Kidney epithelial cell (primary cell): ENCODE data around the gene TSPAN12. TPM values are rescaled to one million over a fixed set of nuclear protein-coding genes. Genes with fewer than 3 reads are reported as not detected.
"Not testable (repeated sequence)": the region's sequence is repeated elsewhere in the genome, so short reads cannot be mapped to it uniquely, and the experiment has no call there.

ENCODE experiments used
- DNase-seq: peaks from one replicate; pipeline ENCODE4 v3.0.0-alpha.2; 2010; ENCODE audit warnings: low read depth
- H3K27me3 ChIP-seq: 2 replicates; pipeline ENCODE4 v1.6.0; 2011; ENCODE audit warnings: low read length; ENCODE audit not compliant: control insufficient read depth, insufficient read depth
- H3K36me3 ChIP-seq: 2 replicates; pipeline ENCODE4 v1.5.1; 2011; ENCODE audit warnings: low read length; ENCODE audit not compliant: control insufficient read depth, insufficient read depth
- H3K4me3 ChIP-seq: 2 replicates; pipeline ENCODE4 v1.5.1; 2011; ENCODE audit warnings: low read depth, mild to moderate bottlenecking, control low read depth, low read length
- CTCF ChIP-seq: IDR thresholded peaks from 2 replicates; pipeline ENCODE4 v1.5.1; 2011; ENCODE audit warnings: mild to moderate bottlenecking, moderate library complexity, low read length, control low read depth, inconsistent platforms; ENCODE audit not compliant: insufficient read depth, poor library complexity, severe bottlenecking
- total RNA-seq: library from RNA; depleted of rRNA; stranded (reverse); fragments of >200 nt; gene quantifications from 2 replicates; pipeline ENCODE4 v1.2.3, GENCODE V29; 2015

The TSPAN12 gene
- total RNA-seq, 1 donor from 2014 or later = 10.9 TPM

DNA sequence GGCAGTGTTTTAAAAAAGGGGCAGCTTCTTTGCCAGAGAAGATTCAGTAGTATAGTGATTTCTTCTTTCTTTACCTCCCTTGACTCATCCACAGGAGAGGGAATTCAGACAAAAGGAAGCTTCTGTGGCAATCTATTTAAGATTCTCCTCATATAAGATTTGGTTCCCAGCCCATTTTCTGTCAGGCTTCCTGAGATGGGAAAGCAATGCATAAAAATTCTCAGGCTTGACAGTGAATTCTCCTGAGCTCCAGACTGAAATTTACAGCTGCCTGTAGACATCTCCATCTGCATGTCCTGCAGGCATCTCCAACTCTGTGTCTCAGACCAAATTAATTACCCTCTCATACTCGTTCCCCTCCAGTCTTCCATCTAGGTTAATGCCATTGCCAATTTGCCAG, 72.8 kb downstream of the TSPAN12 start:
- no peak for TF ChIP-seq CTCF
- H3K36me3 ChIP-seq = no peaks in the 10 kb centered on the region
- no peak for DNase-seq
- H3K4me3 ChIP-seq = no peak overlapping the region
- H3K27me3 ChIP-seq = no peaks in the 10 kb centered on the region

- no peak for DNase-seq
- no peaks in the 10 kb centered on the region for H3K27me3 ChIP-seq
- no peak for TF ChIP-seq CTCF
- H3K4me3 ChIP-seq = no peak overlapping the region
- no peaks in the 10 kb centered on the region for H3K36me3 ChIP-seq
These were observed 74.2 kb downstream of the TSPAN12 start for GRCh38 chr7:120783721-120784120.

DNA sequence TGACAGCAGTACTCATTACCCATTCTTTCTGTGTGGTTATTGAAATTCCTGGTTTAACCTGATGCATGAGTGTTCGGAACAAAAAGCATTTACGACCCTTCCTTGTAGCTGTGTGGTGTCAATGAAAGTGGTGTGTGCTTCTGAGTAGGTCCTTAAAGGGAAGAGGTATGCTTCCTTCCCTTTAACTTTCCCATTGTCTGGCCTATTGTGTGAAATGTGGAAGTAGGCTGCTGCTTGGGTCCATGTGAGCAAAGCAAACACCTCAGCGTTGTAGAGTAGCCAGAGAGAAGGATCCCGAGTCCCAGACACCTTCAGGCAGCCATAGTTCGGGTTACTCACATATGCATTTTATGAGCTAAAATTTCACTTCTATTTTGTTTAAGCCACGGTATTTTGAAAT, 74.7 kb downstream of the TSPAN12 start:
- Histone ChIP-seq H3K27me3 (no peaks in the 10 kb centered on the region), H3K36me3 (no peaks in the 10 kb centered on the region), H3K4me3 (no peak overlapping the region)
- TF ChIP-seq CTCF = no peak
- no peak for DNase-seq

DNA sequence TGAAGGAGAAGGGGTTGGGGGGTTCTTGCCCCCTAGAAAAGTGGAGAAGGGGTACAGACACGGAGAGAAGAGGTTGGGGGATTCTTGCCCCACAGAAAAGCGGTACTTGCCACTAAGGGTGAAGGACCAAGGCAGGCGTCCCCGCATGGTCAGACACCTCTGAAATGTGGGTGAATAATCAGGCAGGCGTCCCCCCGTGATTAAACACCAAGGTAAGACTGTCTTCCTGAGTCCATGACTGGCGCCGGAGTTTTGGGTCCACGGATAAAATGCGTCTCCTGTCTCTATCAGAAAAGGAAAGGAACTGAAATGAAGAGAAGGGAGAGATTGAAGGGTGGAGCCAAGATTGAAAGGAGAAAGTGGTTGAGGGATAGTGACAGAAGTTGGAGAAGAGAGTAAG, 76.0 kb downstream of the TSPAN12 start:
- not testable (repeated sequence) for H3K27me3 ChIP-seq, H3K4me3 ChIP-seq, DNase-seq, H3K36me3 ChIP-seq

GRCh38 chr7:120780938-120781337, 77.0 kb downstream of the TSPAN12 start:
- no peak overlapping the region for H3K4me3 ChIP-seq
- TF ChIP-seq CTCF = no peak
- DNase-seq = no peak
- H3K36me3 ChIP-seq = no peaks in the 10 kb centered on the region
- H3K27me3 ChIP-seq = no peaks in the 10 kb centered on the region

GRCh38 chr7:120780451-120780850, 77.5 kb downstream of the TSPAN12 start:
- not testable (repeated sequence) for H3K4me3 ChIP-seq, H3K27me3 ChIP-seq, H3K36me3 ChIP-seq, DNase-seq

- H3K27me3 ChIP-seq, H3K36me3 ChIP-seq, DNase-seq, H3K4me3 ChIP-seq: not testable (repeated sequence)
These were observed 78.9 kb downstream of the TSPAN12 start for GRCh38 chr7:120779078-120779477.

DNA sequence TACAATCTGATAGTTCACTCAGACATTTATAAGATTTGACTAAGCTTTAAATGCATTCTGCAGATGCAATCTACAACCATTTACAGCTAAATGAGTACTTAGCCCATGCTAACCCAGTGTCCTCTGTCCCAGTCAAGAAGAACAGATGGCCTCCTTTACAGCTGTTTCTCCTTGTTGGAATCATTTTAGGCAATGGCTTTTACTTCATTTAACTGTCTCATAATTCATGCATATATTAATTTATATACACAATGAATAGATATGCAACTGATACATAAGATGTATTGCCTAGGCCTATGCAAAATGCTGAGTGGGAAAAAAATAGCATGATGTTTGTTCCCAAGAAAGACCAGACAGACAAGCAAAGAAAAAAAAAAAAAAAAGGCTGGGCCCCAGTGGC, 82.2 kb downstream of the TSPAN12 start:
- no peak overlapping the region for H3K4me3 ChIP-seq
- H3K27me3 ChIP-seq = no peaks in the 10 kb centered on the region
- H3K36me3 ChIP-seq = no peaks in the 10 kb centered on the region
- no peak for DNase-seq
- TF ChIP-seq CTCF = no peak
